Transverse colon (tissue), 4 donors: Measurements from ENCODE around the gene KIF1A. TPM values are rescaled to one million over a fixed set of nuclear protein-coding genes. Genes with fewer than 3 reads are reported as not detected.
"Not testable (repeated sequence)": the region's sequence is repeated elsewhere in the genome, so short reads cannot be mapped to it uniquely, and the experiment has no call there.

Source experiments
- DNase-seq: peaks from one replicate; pipeline ENCODE4 v3.0.0-alpha.2; 2019
- H3K27ac ChIP-seq, 4 donors: fragments of 200-600 bp; sonication (generic); 2 replicates each; pipeline ENCODE4 v1.5.1; 2016 to 2018; ENCODE audit warnings: inconsistent platforms in 4 of 4
- H3K27me3 ChIP-seq: fragments of 200-600 bp; sonication (generic); 2 replicates; pipeline ENCODE4 v1.5.1; 2017; ENCODE audit warnings: inconsistent platforms
- H3K36me3 ChIP-seq, 4 donors: fragments of 200-600 bp; sonication (generic); 2 replicates each; pipeline ENCODE4 v1.5.1; 2017 to 2019; ENCODE audit warnings: inconsistent platforms in 4 of 4
- H3K4me1 ChIP-seq, 4 donors: fragments of 200-600 bp; sonication (generic); 2 replicates each; pipeline ENCODE4 v1.5.1; 2017 to 2020; ENCODE audit warnings: inconsistent platforms in 4 of 4
- H3K4me3 ChIP-seq, 4 donors: fragments of 200-600 bp; sonication (generic); 1 replicate in 1 of 4; 2 replicates in 3 of 4; pipeline versions ENCODE4 v1.5.1 to v1.6.1; 2017 to 2019; ENCODE audit warnings: inconsistent platforms in 4 of 4
- H3K9me3 ChIP-seq, 2 donors: fragments of 200-600 bp; sonication (generic); 2 replicates each; pipeline ENCODE4 v1.5.1; 2017 to 2019; ENCODE audit warnings: inconsistent platforms in 2 of 2
- EP300 ChIP-seq: sonication (generic); formaldehyde crosslinking; IDR thresholded peaks from one replicate; pipeline ENCODE4 v1.6.1; 2017; ENCODE audit warnings: antibody characterized with exemption, low read depth
- POLR2A ChIP-seq: fragments of 450-650 bp; IDR thresholded peaks from one replicate; pipeline ENCODE4 v1.6.1; 2016; ENCODE audit warnings: antibody characterized with exemption, mild to moderate bottlenecking, moderate library complexity
- POLR2AphosphoS5 ChIP-seq, 3 donors: sonication (generic); formaldehyde crosslinking; IDR thresholded peaks; one replicate each; pipeline ENCODE4 v1.6.1; 2016; ENCODE audit warnings: antibody characterized with exemption in 3 of 3
- WGBS, 2 donors: methylation state at CpG; one replicate each; pipeline ENCODE4 v1.1.5; 2018; ENCODE audit warnings: low coverage in 1 of 2; 5-methylcytosine and 5-hydroxymethylcytosine counted together
- in situ Hi-C, 4 donors: fragments of 200-750 bp; cut with MboI; loops; one replicate each; pipeline versions ENCODE4 v1.15.0 to v1.15.1; 2017; ENCODE audit warnings: low sequenced_read_pairs in 3 of 4, low pct_ligation_motif_present in 1 of 4, low pct_unique_long_range_greater_than_20kb in 1 of 4
- intact Hi-C: fragments of 100-400 bp; cut with DNase I; formaldehyde crosslinking; loops from one replicate; pipeline ENCODE4 v1.15.1; 2023; ENCODE audit warnings: low total_unique reads
- total RNA-seq, 4 donors: library from RNA; depleted of rRNA; stranded (reverse); fragments of >200 nt; gene quantifications; one replicate each; pipeline ENCODE4 v1.1.0, GENCODE V29; 2016
- TF ChIP-seq, protein P1 (sequence below), 5 experiments: fragments of 200-600 bp in 3 of 5; fragments of 450-650 bp in 2 of 5; sonication (generic) in 3 of 5; IDR thresholded peaks; 1 replicate in 2 of 5; 2 replicates in 3 of 5; pipeline ENCODE4 v1.5.1; 2016 to 2017; ENCODE audit warnings: antibody characterized with exemption in 5 of 5, inconsistent platforms in 3 of 5, mild to moderate bottlenecking in 2 of 5, moderate library complexity in 1 of 5

KIF1A gene
- total RNA-seq, 4 donors from 2014 or later, result 0.40 to 3.4 (median 2.9) TPM

DNA sequence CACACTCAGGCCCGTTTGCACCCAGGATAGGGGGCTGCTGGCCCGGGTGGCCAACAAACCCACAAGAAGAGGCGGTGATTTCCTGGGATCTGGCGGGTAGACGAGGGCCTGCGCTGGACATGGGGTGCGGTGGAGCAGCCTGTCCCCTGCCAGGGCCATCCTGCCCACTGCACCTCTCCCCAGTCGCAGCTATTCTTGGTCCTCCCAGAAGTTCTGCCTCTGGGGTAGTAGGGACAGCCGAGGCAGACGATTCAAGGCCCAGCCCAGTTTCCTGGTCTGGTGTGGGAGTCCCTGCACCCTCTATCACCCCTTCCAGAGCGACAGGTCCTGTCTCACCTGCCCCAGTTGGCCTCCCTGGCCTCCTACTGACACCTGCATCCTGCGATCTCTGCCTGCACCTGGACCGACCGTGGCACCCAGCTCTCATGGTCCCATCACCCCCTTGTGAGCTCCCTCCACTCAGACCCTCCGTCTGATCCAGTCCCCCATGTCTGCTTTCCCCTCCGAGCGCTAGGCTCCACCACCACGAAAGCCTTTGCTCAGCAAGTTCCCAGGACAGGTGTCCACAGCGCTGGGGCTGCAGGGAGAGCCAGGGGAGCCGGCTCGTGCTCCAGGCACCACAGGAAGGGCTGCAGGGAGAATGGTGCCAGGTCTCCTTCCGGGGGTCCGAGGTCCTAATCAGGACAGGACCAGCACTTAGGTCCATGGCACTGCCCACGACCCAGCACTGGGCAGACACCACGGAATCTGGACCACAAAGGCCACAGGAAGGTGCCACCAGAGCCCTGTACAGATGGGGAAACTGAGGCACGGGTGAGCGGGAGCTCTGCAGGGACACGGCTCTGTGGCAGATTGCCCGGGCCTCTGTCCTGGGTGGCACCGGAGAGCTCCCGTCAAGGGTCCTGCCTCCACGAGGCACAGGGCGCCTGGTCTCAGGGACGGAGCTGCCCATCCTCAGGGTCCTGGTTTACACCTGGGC, 127.1 kb downstream of the KIF1A start:
- WGBS, 2 donors, result 76% methylated on average over 4 of the region's 34 CpGs; no CpG with 5 or more reads in 1 of the 2 donors
- H3K27ac ChIP-seq, H3K9me3 ChIP-seq, in situ Hi-C loops, H3K27me3 ChIP-seq, H3K36me3 ChIP-seq, H3K4me3 ChIP-seq, intact Hi-C loops, H3K4me1 ChIP-seq: not testable (repeated sequence)
- DNase-seq, result peak; percentile 5

- H3K9me3 ChIP-seq, H3K27me3 ChIP-seq, H3K4me3 ChIP-seq, intact Hi-C loops, in situ Hi-C loops, H3K4me1 ChIP-seq, H3K36me3 ChIP-seq: not testable (repeated sequence)
- WGBS, 2 donors, result no CpG with 5 or more reads among the region's 37 CpGs
- H3K27ac ChIP-seq, result peak within 1 kb of the TSS in 1 of 4 donors; percentile 64
- peak; percentile 4 for DNase-seq
Measured at GRCh38 chr2:240691631-240692420, 128.2 kb downstream of the KIF1A start, which contains the start of gene AQP12A. Gene AQP12A (plus strand): TSS chr2:240691866. CDS start chr2:240691914, 48 bp downstream.

- H3K27ac ChIP-seq, H3K9me3 ChIP-seq, intact Hi-C loops, H3K4me3 ChIP-seq, H3K27me3 ChIP-seq, H3K36me3 ChIP-seq, in situ Hi-C loops: not testable (repeated sequence)
- WGBS, 2 donors, result 0% methylated on average over 1 of the region's 2 CpGs; no CpG with 5 or more reads in 1 of the 2 donors
- peaks cover 0 to 16% (median 4%) of the 10 kb centered on the region in 4 donors for H3K4me1 ChIP-seq
- DNase-seq, result peak; percentile 7
Measured at GRCh38 chr2:240691075-240691427, 129.0 kb downstream of the KIF1A start.

DNA sequence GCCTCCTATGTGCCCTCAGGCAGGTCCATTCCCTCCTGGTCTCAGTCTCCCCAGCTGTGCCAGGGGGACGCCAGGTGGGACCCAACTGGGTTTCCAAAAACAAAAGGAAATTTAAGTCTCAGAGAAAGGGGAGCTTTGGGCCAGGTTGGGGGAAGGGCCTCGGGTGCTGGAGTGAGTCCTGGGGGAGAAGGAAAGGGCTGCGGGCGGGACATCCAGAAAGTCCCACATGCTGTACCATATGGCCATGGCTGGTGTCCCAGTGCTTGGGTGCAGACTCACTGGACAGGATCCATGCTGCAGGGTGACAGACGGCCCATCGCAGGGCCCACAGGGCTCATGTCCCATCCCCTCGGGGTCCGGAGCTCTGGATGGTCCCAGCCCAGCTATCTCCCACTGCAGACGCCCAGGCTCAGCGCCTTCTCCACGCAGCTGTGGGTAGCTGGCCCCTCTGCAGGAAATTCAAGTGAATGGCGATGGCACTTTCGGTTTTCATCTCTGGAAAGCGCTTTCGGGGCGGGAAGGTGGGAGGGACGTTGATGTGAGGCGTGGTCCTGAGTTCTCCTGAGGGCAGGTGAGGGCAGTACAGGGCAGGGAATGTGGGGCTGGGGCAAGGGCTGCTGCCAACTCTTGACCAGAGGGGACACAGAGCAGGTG, 129.5 kb downstream of the KIF1A start:
- H3K36me3 ChIP-seq, H3K27me3 ChIP-seq, DNase-seq, H3K9me3 ChIP-seq, intact Hi-C loops, in situ Hi-C loops: not testable (repeated sequence)
- WGBS, 2 donors, result 30 to 41% methylated on average over 3 to 6 of the region's 18 CpGs
- H3K27ac ChIP-seq, result peak overlapping the region in 3 of 4 donors; percentile 41 to 64 (median 61)
- H3K4me3 ChIP-seq, result peak overlapping the region in 2 of 4 donors; percentile 17 to 35
- H3K4me1 ChIP-seq, result peaks cover 0 to 20% (median 7%) of the 10 kb centered on the region in 4 donors

DNA sequence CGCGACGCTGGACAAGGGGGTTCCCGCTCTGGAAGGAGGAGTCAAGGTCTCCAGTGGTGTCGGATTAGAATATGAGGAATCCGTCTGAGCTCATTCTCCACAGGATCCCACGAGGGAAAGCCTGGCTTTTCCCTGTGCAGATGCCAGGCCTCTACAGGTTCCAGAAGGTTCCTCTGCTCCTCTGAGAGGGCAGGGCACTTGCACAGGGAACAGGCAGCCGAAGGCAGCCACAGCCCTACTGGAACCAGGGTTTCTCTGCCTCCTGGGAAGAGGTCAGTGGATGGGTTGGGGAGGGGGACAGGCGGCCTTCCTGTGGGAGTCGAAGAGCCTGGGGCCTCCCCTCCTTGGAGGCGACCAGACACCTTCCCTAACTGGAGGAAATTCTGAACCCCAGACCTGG, 130.0 kb downstream of the KIF1A start:
- H3K4me3 ChIP-seq, result no peak overlapping the region
- intact Hi-C loops (no loop called here), in situ Hi-C loops (no loop called here)
- no peak for DNase-seq
- H3K27me3 ChIP-seq, result no peaks in the 10 kb centered on the region
- H3K4me1 ChIP-seq, result peaks cover 0 to 20% (median 7%) of the 10 kb centered on the region in 4 donors
- no peaks in the 10 kb centered on the region for H3K9me3 ChIP-seq
- H3K36me3 ChIP-seq, result no peaks in the 10 kb centered on the region
- no peak for TF ChIP-seq POLR2A
- no peak for TF ChIP-seq EP300
- TF ChIP-seq, protein P1, sequence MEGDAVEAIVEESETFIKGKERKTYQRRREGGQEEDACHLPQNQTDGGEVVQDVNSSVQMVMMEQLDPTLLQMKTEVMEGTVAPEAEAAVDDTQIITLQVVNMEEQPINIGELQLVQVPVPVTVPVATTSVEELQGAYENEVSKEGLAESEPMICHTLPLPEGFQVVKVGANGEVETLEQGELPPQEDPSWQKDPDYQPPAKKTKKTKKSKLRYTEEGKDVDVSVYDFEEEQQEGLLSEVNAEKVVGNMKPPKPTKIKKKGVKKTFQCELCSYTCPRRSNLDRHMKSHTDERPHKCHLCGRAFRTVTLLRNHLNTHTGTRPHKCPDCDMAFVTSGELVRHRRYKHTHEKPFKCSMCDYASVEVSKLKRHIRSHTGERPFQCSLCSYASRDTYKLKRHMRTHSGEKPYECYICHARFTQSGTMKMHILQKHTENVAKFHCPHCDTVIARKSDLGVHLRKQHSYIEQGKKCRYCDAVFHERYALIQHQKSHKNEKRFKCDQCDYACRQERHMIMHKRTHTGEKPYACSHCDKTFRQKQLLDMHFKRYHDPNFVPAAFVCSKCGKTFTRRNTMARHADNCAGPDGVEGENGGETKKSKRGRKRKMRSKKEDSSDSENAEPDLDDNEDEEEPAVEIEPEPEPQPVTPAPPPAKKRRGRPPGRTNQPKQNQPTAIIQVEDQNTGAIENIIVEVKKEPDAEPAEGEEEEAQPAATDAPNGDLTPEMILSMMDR (IDR thresholded peaks at IDR 0.05), result no peak
- no peak for TF ChIP-seq POLR2AphosphoS5 (IDR thresholded peaks at IDR 0.05)
- peak overlapping the region in 2 of 4 donors; percentile 61 to 64 for H3K27ac ChIP-seq
- WGBS, 2 donors, result 100% methylated on average over 4 of the region's 11 CpGs; no CpG with 5 or more reads in 1 of the 2 donors
